Stimulated activated CD4-positive, alpha-beta T cell treated with anti-CD3 and anti-CD28 coated beads, TNF-alpha, amount 100 ng/mL, for 48 hours (primary cell): ENCODE measurements around the gene STAT2.
"Not testable (repeated sequence)": the region's sequence is repeated elsewhere in the genome, so short reads cannot be mapped to it uniquely, and the experiment has no call there.

Experiments
- DNase-seq, 3 donors: peaks; one replicate each; pipeline ENCODE4 v3.0.0-alpha.2; 2020; ENCODE audit warnings: low read depth in 3 of 3

The STAT2 gene

GRCh38 chr12:56330936-56331490 lies 28.9 kb downstream of the STAT2 start:
- no peak for DNase-seq

- no peak for DNase-seq
Observed at GRCh38 chr12:56326533-56326932, 33.4 kb downstream of the STAT2 start.

- no peak for DNase-seq
Observed at GRCh38 chr12:56326126-56326525, 33.8 kb downstream of the STAT2 start.

- no peak for DNase-seq
Observed at GRCh38 chr12:56324206-56324605, 35.7 kb downstream of the STAT2 start.

- not testable (repeated sequence) for DNase-seq
Observed at GRCh38 chr12:56321610-56322009, 38.3 kb downstream of the STAT2 start.

GRCh38 chr12:56321027-56321426 lies 38.9 kb downstream of the STAT2 start:
- no peak for DNase-seq

GRCh38 chr12:56317675-56318074 lies 42.2 kb downstream of the STAT2 start:
- DNase-seq: no peak

- DNase-seq: peak; percentile 81 to 93 (median 89)
Observed at GRCh38 chr12:56315622-56316473, 44.1 kb downstream of the STAT2 start, which contains the start of gene CNPY2. CNPY2 (minus strand) TSS chr12:56315988; CDS start chr12:56315217, 771 bp downstream.

- no peak for DNase-seq
Observed at GRCh38 chr12:56315249-56315621, 44.7 kb downstream of the STAT2 start.

- DNase-seq: no peak
Observed at GRCh38 chr12:56311003-56311402, 48.9 kb downstream of the STAT2 start.

GRCh38 chr12:56308714-56309113 lies 51.2 kb downstream of the STAT2 start:
- DNase-seq: no peak

GRCh38 chr12:56307221-56307965 lies 52.5 kb downstream of the STAT2 start:
- no peak for DNase-seq

- no peak for DNase-seq
Observed at GRCh38 chr12:56304872-56305590, 54.9 kb downstream of the STAT2 start.

- DNase-seq: no peak
Observed at GRCh38 chr12:56304276-56304675, 55.6 kb downstream of the STAT2 start.

- no peak for DNase-seq
Observed at GRCh38 chr12:56300644-56301464, 59.1 kb downstream of the STAT2 start.

- peak; percentile 96 to 99 (median 98) for DNase-seq
Observed at GRCh38 chr12:56299853-56300643, 59.9 kb downstream of the STAT2 start, which contains the start of gene CS. CS (minus strand) TSS chr12:56300330; CDS start chr12:56300201, 129 bp downstream.

- no peak for DNase-seq
Observed at GRCh38 chr12:56299308-56299852, 60.5 kb downstream of the STAT2 start.

GRCh38 chr12:56298828-56299227 lies 61.1 kb downstream of the STAT2 start:
- no peak for DNase-seq

GRCh38 chr12:56297400-56297799 lies 62.5 kb downstream of the STAT2 start:
- DNase-seq: no peak

GRCh38 chr12:56296295-56296694 lies 63.6 kb downstream of the STAT2 start:
- no peak for DNase-seq
